ENCODE measurements around the gene METRNL.
A peak's percentile ranks its signal among the peaks of the same experiment; 100 is the strongest.

Gene METRNL

GRCh38 chr17:83067718-83068261 lies 11.6 kb upstream of the METRNL start:
- DNase-seq: no peak

- DNase-seq: no peak
Observed at GRCh38 chr17:83068641-83069570, 10.5 kb upstream of the METRNL start.

GRCh38 chr17:83069571-83069906 lies 9.9 kb upstream of the METRNL start:
- DNase-seq: no peak

GRCh38 chr17:83069931-83070742 lies 9.3 kb upstream of the METRNL start:
- no peak for DNase-seq

- DNase-seq: no peak
Observed at GRCh38 chr17:83070800-83071341, 8.5 kb upstream of the METRNL start.

GRCh38 chr17:83071365-83071764 lies 8.0 kb upstream of the METRNL start:
- DNase-seq: no peak

GRCh38 chr17:83071966-83072562 lies 7.3 kb upstream of the METRNL start:
- no peak for DNase-seq

- no peak for DNase-seq
Observed at GRCh38 chr17:83072600-83073358, 6.6 kb upstream of the METRNL start.

- DNase-seq: no peak
Observed at GRCh38 chr17:83073389-83074063, 5.9 kb upstream of the METRNL start.

- DNase-seq: no peak
Observed at GRCh38 chr17:83074486-83075223, 4.8 kb upstream of the METRNL start.

GRCh38 chr17:83075270-83075880 lies 4.0 kb upstream of the METRNL start:
- no peak for DNase-seq

- DNase-seq: no peak
Observed at GRCh38 chr17:83076938-83077337, 2.5 kb upstream of the METRNL start.

- DNase-seq: no peak
Observed at GRCh38 chr17:83077411-83077810, 2.0 kb upstream of the METRNL start.

GRCh38 chr17:83077939-83078338 lies 1.5 kb upstream of the METRNL start:
- DNase-seq: no peak

GRCh38 chr17:83078378-83079351 lies 744 bp upstream of the METRNL start:
- DNase-seq: no peak

GRCh38 chr17:83079766-83080578 lies 563 bp downstream of the METRNL start:
- DNase-seq: no peak

GRCh38 chr17:83080579-83080857 lies 1.1 kb downstream of the METRNL start:
- no peak for DNase-seq

GRCh38 chr17:83080858-83081683 lies 1.7 kb downstream of the METRNL start:
- DNase-seq: peak; percentile 16

Data from CD4-positive, alpha-beta T cell treated with Interleukin-4 for 4 hours (primary cell).